GM23248 (cell line): Measurements from ENCODE around the gene ADAMTS17. TPM values are rescaled to one million over a fixed set of nuclear protein-coding genes. Genes with fewer than 3 reads are reported as not detected.

ENCODE experiments used
- DNase-seq: peaks from one replicate; pipeline ENCODE4 v3.0.0-alpha.2; 2015
- H2AFZ ChIP-seq: fragments of 200-600 bp; sonication (generic); 2 replicates; pipeline ENCODE4 v1.6.1; 2016; ENCODE audit warnings: antibody characterized with exemption
- H3F3A ChIP-seq: fragments of 200-600 bp; sonication (generic); 2 replicates; pipeline ENCODE4 v1.6.1; 2016; ENCODE audit warnings: mild to moderate bottlenecking, antibody characterized with exemption, mixed run types; ENCODE audit not compliant: insufficient read depth
- H3K27ac ChIP-seq: fragments of 200-600 bp; sonication (generic); 2 replicates; pipeline ENCODE4 v1.5.1; 2016; ENCODE audit warnings: mild to moderate bottlenecking
- H3K27me3 ChIP-seq: fragments of 200-600 bp; sonication (generic); replicated peaks from 2 replicates; pipeline ENCODE4 v1.6.1; 2016; ENCODE audit warnings: mild to moderate bottlenecking; ENCODE audit not compliant: insufficient read depth
- H3K36me3 ChIP-seq: fragments of 200-600 bp; sonication (generic); 2 replicates; pipeline ENCODE4 v1.6.1; 2016; ENCODE audit warnings: low read depth, mild to moderate bottlenecking
- H3K4me1 ChIP-seq: fragments of 200-600 bp; sonication (generic); 2 replicates; pipeline ENCODE4 v1.6.1; 2016; ENCODE audit warnings: mild to moderate bottlenecking; ENCODE audit not compliant: insufficient read depth
- H3K4me2 ChIP-seq: fragments of 200-600 bp; sonication (generic); one replicate; pipeline ENCODE4 v1.6.1; 2016; ENCODE audit warnings: mild to moderate bottlenecking; ENCODE audit not compliant: unreplicated experiment
- H3K4me3 ChIP-seq: fragments of 200-600 bp; sonication (generic); 2 replicates; pipeline ENCODE4 v1.5.1; 2016; ENCODE audit warnings: mild to moderate bottlenecking
- H3K79me2 ChIP-seq: fragments of 200-600 bp; sonication (generic); 2 replicates; pipeline ENCODE4 v1.6.1; 2016; ENCODE audit warnings: mild to moderate bottlenecking; ENCODE audit not compliant: insufficient read depth
- H3K9ac ChIP-seq: fragments of 200-600 bp; sonication (generic); 2 replicates; pipeline ENCODE4 v1.6.1; 2016; ENCODE audit warnings: mild to moderate bottlenecking
- H3K9me2 ChIP-seq: fragments of 200-600 bp; sonication (generic); 2 replicates; pipeline ENCODE4 v1.6.1; 2016; ENCODE audit warnings: mixed run types, mild to moderate bottlenecking, moderate library complexity; ENCODE audit not compliant: insufficient read depth
- H3K9me3 ChIP-seq: fragments of 200-600 bp; sonication (generic); one replicate; pipeline ENCODE4 v1.6.1; 2017; ENCODE audit warnings: low read depth
- H4K20me1 ChIP-seq: fragments of 200-600 bp; sonication (generic); 2 replicates; pipeline ENCODE4 v1.6.0; 2016; ENCODE audit not compliant: insufficient read depth
- EZH2 ChIP-seq: fragments of 200-600 bp; sonication (generic); IDR thresholded peaks from 2 replicates; pipeline ENCODE4 v1.6.1; 2018; ENCODE audit warnings: antibody characterized with exemption, mild to moderate bottlenecking; ENCODE audit not compliant: insufficient read depth, poor library complexity, severe bottlenecking
- EZH2phosphoT487 ChIP-seq: fragments of 200-600 bp; sonication (generic); IDR thresholded peaks from 2 replicates; pipeline ENCODE4 v1.6.1; 2018; ENCODE audit warnings: antibody characterized with exemption, moderate library complexity, mild to moderate bottlenecking, low read depth; ENCODE audit not compliant: insufficient read depth
- WGBS, 2 experiments: methylation state at CpG; one replicate each; pipeline ENCODE4 v1.1.6; 2015 to 2017; ENCODE audit warnings: low lambda C conversion rate in 2 of 2, low coverage in 1 of 2; ENCODE audit errors: missing lambda C conversion rate in 2 of 2; 5-methylcytosine and 5-hydroxymethylcytosine counted together
- in situ Hi-C: fragments of 300-500 bp; cut with MboI; formaldehyde crosslinking; loops from 2 replicates; pipeline ENCODE4 v1.15.0; 2020
- polyA plus RNA-seq: library from polyadenylated mRNA; unstranded; fragments of >200 nt; fragmentation: Nextera tagmentation; extraction: Ambion mirVana; gene quantifications from 2 replicates; pipeline ENCODE4 v1.2.1, GENCODE V29; 2016
- total RNA-seq: library from RNA; depleted of rRNA; stranded (reverse); fragments of >200 nt; shearing (Covaris generic); gene quantifications from 2 replicates; pipeline ENCODE4 v1.2.3, GENCODE V29; 2014

The ADAMTS17 gene
- total and polyA plus RNA-seq, 2 experiments from 2014 or later, result not detected

DNA sequence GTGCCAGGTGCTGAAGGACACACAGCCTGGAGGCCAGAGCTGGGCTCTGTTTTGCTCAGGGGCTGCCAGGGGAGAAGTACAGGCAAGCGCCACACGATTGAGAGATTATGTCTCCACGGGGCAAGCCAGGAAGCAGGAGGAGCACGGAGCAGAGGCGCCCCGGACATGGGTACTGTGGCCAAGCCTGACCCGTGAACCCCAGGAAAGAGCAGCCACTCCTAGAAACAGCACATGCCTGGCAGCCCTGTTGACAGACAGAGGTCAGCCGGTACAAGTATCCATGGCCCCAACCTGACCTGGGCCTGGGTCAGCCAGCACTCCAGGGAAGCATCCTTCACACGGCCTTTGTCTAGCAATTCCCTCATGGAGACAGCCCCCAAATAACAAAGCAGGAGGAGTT is 89.4 kb downstream of the ADAMTS17 start:
- H4K20me1 ChIP-seq, result no peaks in the 10 kb centered on the region
- no peaks in the 10 kb centered on the region for H3K9me2 ChIP-seq
- no peak overlapping the region for H3K4me2 ChIP-seq
- no peak for DNase-seq
- WGBS, 2 experiments, result 63 to 69% methylated on average over 9 of the region's 9 CpGs
- no peak overlapping the region for H3K9ac ChIP-seq
- H3K36me3 ChIP-seq, result no peaks in the 10 kb centered on the region
- no peaks in the 10 kb centered on the region for H3F3A ChIP-seq
- H3K27me3 ChIP-seq, result no peaks in the 10 kb centered on the region
- in situ Hi-C loops, result no loop called here
- H3K9me3 ChIP-seq, result no peaks in the 10 kb centered on the region
- no peaks in the 10 kb centered on the region for H3K4me1 ChIP-seq
- H2AFZ ChIP-seq, result no peak overlapping the region
- H3K79me2 ChIP-seq, result no peaks in the 10 kb centered on the region
- no peak overlapping the region for H3K27ac ChIP-seq
- no peak overlapping the region for H3K4me3 ChIP-seq
- TF ChIP-seq EZH2 (no peak), EZH2phosphoT487 (no peak)

DNA sequence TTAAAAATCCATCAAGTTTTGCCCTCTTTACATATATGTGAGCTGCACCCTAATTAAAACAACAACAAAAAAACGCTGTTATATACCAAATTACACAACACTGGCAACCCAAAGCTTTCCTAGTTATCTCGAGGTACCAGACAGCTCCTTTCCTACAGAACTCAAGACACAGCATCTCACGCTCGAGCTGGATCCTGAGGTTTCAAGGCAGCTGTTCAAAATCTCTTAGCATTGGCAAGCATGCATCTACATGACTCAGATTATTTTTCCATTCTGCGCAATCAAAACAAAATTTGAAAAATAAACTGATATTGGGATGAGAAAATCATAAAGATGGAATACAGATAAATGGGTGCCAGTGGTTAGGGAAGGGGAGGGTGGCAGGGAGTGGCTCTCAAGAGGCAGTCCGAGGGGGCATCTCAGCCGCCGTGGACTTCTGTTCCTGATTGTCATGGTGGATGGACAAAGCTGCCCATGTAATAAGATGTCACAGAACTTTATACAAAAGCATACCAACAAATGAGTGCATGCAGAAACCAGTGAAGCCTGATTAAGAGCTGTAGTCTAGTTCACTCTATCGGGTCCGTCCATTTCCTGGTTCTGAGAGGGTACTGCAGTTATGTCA is 91.5 kb downstream of the ADAMTS17 start:
- no peaks in the 10 kb centered on the region for H3K79me2 ChIP-seq

DNA sequence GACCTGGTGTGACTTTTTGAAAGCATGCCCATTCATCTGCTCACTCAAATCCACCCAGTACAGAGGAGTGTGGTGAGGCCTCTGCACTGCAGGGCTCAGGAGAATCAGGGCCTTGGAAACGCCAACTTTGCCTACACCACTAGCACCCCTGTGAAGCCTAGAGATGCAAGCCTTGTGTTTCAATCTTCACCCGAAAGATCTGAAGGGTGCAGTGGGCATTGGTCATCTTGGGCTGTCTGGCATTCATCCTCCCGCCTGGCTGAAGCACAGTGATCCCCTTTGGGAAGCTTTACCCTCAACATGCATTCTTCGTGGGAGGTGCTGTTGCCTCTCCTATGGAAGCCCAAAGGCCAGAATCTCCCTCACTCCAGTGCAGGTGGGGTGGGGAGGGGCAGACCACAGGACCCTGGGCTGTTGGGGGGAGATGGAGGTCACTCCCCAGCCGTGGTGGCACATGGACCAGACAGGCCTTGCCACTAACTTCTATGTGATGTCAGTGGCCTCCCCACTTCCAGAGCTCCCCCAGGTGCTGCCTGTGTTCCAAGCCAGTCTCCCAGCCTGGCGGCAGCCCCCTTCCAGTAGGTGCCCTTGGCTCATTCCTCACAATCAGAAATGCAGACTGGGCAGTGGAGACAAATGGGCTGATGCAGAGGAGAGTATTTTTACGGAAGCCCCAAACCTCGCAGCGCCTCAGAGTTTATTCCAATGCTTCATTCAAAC is 92.5 kb downstream of the ADAMTS17 start:
- DNase-seq, result no peak
- Histone ChIP-seq H3K4me3 (no peak overlapping the region), H3K9ac (no peak overlapping the region), H2AFZ (no peak overlapping the region), H3K27ac (no peak overlapping the region), H3K9me2 (no peaks in the 10 kb centered on the region), H3F3A (no peaks in the 10 kb centered on the region), H3K79me2 (no peaks in the 10 kb centered on the region), H3K27me3 (no peaks in the 10 kb centered on the region), H3K4me2 (no peak overlapping the region), H4K20me1 (no peaks in the 10 kb centered on the region), H3K9me3 (no peaks in the 10 kb centered on the region), H3K4me1 (no peaks in the 10 kb centered on the region), H3K36me3 (no peaks in the 10 kb centered on the region)
- in situ Hi-C loops, result no loop called here
- WGBS, 2 experiments, result 43 to 45% methylated on average over 9 of the region's 9 CpGs
- no peak for TF ChIP-seq EZH2
- TF ChIP-seq EZH2phosphoT487, result no peak

More for the DNA sequence above, 91.5 kb downstream of the ADAMTS17 start:
- no peak overlapping the region for H2AFZ ChIP-seq
- WGBS, 2 experiments, result 6% methylated on average over 10 of the region's 10 CpGs
- H3K9me3 ChIP-seq, result no peaks in the 10 kb centered on the region
- H3K9me2 ChIP-seq, result no peaks in the 10 kb centered on the region
- H3K27me3 ChIP-seq, result no peaks in the 10 kb centered on the region
- no peaks in the 10 kb centered on the region for H3K4me1 ChIP-seq
- H3K4me3 ChIP-seq, result no peak overlapping the region
- H3K9ac ChIP-seq, result no peak overlapping the region
- TF ChIP-seq EZH2, result no peak
- no peak overlapping the region for H3K27ac ChIP-seq
- no peaks in the 10 kb centered on the region for H3F3A ChIP-seq
- H3K36me3 ChIP-seq, result no peaks in the 10 kb centered on the region
- DNase-seq, result no peak
- no peak overlapping the region for H3K4me2 ChIP-seq
- in situ Hi-C loops, result no loop called here
- H4K20me1 ChIP-seq, result no peaks in the 10 kb centered on the region

DNA sequence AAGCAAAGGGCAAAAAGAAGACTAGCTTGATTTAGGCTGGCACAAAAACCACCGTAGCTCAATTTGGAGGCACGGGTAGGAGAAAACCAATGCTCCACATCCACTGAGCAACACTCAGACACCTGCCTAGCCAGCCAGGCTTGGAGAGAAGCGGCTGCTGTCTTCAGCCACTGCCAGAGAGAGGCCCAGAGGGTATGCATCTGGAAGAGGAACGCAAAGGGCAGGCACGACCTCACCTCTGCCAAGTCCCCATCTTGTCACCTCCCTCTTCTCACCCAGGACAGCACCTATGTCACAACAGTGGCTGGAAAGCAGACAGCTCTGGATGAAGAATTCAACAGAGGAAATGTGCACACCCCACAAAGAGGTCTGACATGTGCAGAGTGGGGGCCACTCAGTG is 93.5 kb downstream of the ADAMTS17 start:
- Histone ChIP-seq H3K36me3 (no peaks in the 10 kb centered on the region), H3K79me2 (no peaks in the 10 kb centered on the region), H3F3A (no peaks in the 10 kb centered on the region), H3K4me1 (no peaks in the 10 kb centered on the region), H3K9me2 (no peaks in the 10 kb centered on the region), H2AFZ (no peak overlapping the region), H3K9ac (no peak overlapping the region), H3K4me2 (no peak overlapping the region), H3K27ac (no peak overlapping the region), H3K9me3 (no peaks in the 10 kb centered on the region), H4K20me1 (no peaks in the 10 kb centered on the region), H3K4me3 (no peak overlapping the region), H3K27me3 (no peaks in the 10 kb centered on the region)
- WGBS, 2 experiments, result 29 to 38% methylated on average over 5 of the region's 5 CpGs
- TF ChIP-seq EZH2, result no peak
- no peak for TF ChIP-seq EZH2phosphoT487
- in situ Hi-C loops, result no loop called here
- DNase-seq, result no peak
